Cardiac muscle cell (in vitro differentiated cells and primary cell): ENCODE results near the gene BBX. TPM values are rescaled to one million over a fixed set of nuclear protein-coding genes. Genes with fewer than 3 reads are reported as not detected.
A peak's percentile ranks its signal among the peaks of the same experiment; 100 is the strongest.

Experiments used
- DNase-seq, 2 donors: peaks; one replicate each; pipeline versions ENCODE4 v3.0.0 to v3.0.0-alpha.2; 2010 to 2017; ENCODE audit warnings: low read depth in 1 of 2, low spot score in 1 of 2
- H3K27ac ChIP-seq: fragments of 200-600 bp; sonication (generic); 2 replicates; pipeline ENCODE4 v1.5.1; 2016
- H3K27me3 ChIP-seq: fragments of 200-600 bp; sonication (generic); 2 replicates; pipeline ENCODE4 v1.6.0; 2016; ENCODE audit warnings: control low read depth
- H3K36me3 ChIP-seq: fragments of 200-600 bp; sonication (generic); 2 replicates; pipeline ENCODE4 v1.5.1; 2016; ENCODE audit warnings: control low read depth
- H3K4me1 ChIP-seq: fragments of 200-600 bp; sonication (generic); 2 replicates; pipeline ENCODE4 v1.8.1; 2017; ENCODE audit warnings: low read depth, mild to moderate bottlenecking, mixed run types
- H3K4me3 ChIP-seq: fragments of 200-600 bp; sonication (generic); 2 replicates; pipeline ENCODE4 v1.5.1; 2016; ENCODE audit warnings: mild to moderate bottlenecking
- H3K9me3 ChIP-seq: fragments of 200-600 bp; sonication (generic); 2 replicates; pipeline ENCODE4 v1.5.1; 2017; ENCODE audit warnings: low read depth, mild to moderate bottlenecking, control low read depth
- CTCF ChIP-seq: IDR thresholded peaks from 2 replicates; pipeline ENCODE4 v1.5.1; 2012; ENCODE audit warnings: low read depth, mild to moderate bottlenecking, low read length
- polyA plus RNA-seq: library from polyadenylated mRNA; unstranded; fragments of >200 nt; fragmentation: Nextera tagmentation; extraction: Ambion mirVana; gene quantifications from 2 replicates; pipeline ENCODE4 v1.2.1, GENCODE V29; 2016
- total RNA-seq: library from RNA; depleted of rRNA; stranded (reverse); fragments of >200 nt; gene quantifications from 2 replicates; pipeline ENCODE4 v1.2.3, GENCODE V29; 2016

BBX gene
- total and polyA plus RNA-seq, 2 experiments from 2014 or later: 77.5 to 96.2 TPM

GRCh38 chr3:107496855-107497254 is 25.9 kb upstream of the BBX start:
- Histone ChIP-seq H3K4me3 (no peak overlapping the region), H3K4me1 (no peaks in the 10 kb centered on the region), H3K27me3 (no peaks in the 10 kb centered on the region), H3K27ac (no peak overlapping the region), H3K36me3 (no peaks in the 10 kb centered on the region), H3K9me3 (no peaks in the 10 kb centered on the region)
- no peak for TF ChIP-seq CTCF
- DNase-seq: no peak

- no peaks in the 10 kb centered on the region for H3K9me3 ChIP-seq
- no peaks in the 10 kb centered on the region for H3K36me3 ChIP-seq
- no peak overlapping the region for H3K4me3 ChIP-seq
- no peak for DNase-seq
- H3K27me3 ChIP-seq: no peaks in the 10 kb centered on the region
- no peak overlapping the region for H3K27ac ChIP-seq
- no peaks in the 10 kb centered on the region for H3K4me1 ChIP-seq
- TF ChIP-seq CTCF: no peak
Measured at GRCh38 chr3:107498646-107499045, 24.1 kb upstream of the BBX start.

GRCh38 chr3:107506458-107506857 is 16.3 kb upstream of the BBX start:
- H3K4me3 ChIP-seq: no peak overlapping the region
- H3K36me3 ChIP-seq: no peaks in the 10 kb centered on the region
- no peaks in the 10 kb centered on the region for H3K27me3 ChIP-seq
- H3K4me1 ChIP-seq: no peaks in the 10 kb centered on the region
- H3K9me3 ChIP-seq: no peaks in the 10 kb centered on the region
- DNase-seq: peak in 1 of 2 donors; percentile 15
- H3K27ac ChIP-seq: no peak overlapping the region
- no peak for TF ChIP-seq CTCF

- Histone ChIP-seq H3K27ac (no peak overlapping the region), H3K9me3 (no peaks in the 10 kb centered on the region), H3K36me3 (no peaks in the 10 kb centered on the region), H3K27me3 (no peaks in the 10 kb centered on the region), H3K4me3 (no peak overlapping the region), H3K4me1 (no peaks in the 10 kb centered on the region)
- DNase-seq: no peak
- no peak for TF ChIP-seq CTCF
Measured at GRCh38 chr3:107508331-107508730, 14.4 kb upstream of the BBX start.

- no peaks in the 10 kb centered on the region for H3K36me3 ChIP-seq
Measured at GRCh38 chr3:107512108-107512507, 10.7 kb upstream of the BBX start.

More at GRCh38 chr3:107512108-107512507, 10.7 kb upstream of the BBX start:
- Histone ChIP-seq H3K4me1 (no peaks in the 10 kb centered on the region), H3K27ac (no peak overlapping the region), H3K27me3 (peaks cover 5% of the 10 kb centered on the region), H3K9me3 (no peaks in the 10 kb centered on the region), H3K4me3 (no peak overlapping the region)
- TF ChIP-seq CTCF: peak; percentile 8
- no peak for DNase-seq
